Measurements from ENCODE around the gene RELN. TPM values are rescaled to one million over a fixed set of nuclear protein-coding genes. Genes with fewer than 3 reads are reported as not detected.

RELN gene
- total RNA-seq, 1 experiment from 2014 or later = 0.20 TPM

- CTCF ChIA-PET = no interaction called here
- POLR2A ChIA-PET = no interaction called here
- peaks cover 19% of the 10 kb centered on the region for H3K27me3 ChIP-seq (ENCODE audit: insufficient read depth, low read length)
- ATAC-seq = no peak
- H2AFZ ChIP-seq (ENCODE audit: low read depth, low read length, poor library complexity, severe bottlenecking) = no peak overlapping the region
- no peaks in the 10 kb centered on the region for H3K4me1 ChIP-seq (ENCODE audit: control insufficient read depth in 1 of 2, insufficient read depth in 2 of 2, low read length in 2 of 2)
- no TSS peak for BruUV-seq (replicated peaks)
- no peaks in the 10 kb centered on the region for H3K9me3 ChIP-seq (ENCODE audit: control insufficient read depth in 1 of 2, insufficient read depth in 1 of 2, low read depth in 1 of 2, low read length in 2 of 2)
- no peak overlapping the region for H3K4me3 ChIP-seq (replicated peaks in 1 of 2; ENCODE audit: low read depth in 1 of 2, low read length in 2 of 2)
- DNase-seq (ENCODE audit: low read depth, low spot score) = no peak
- no peaks in the 10 kb centered on the region for H3K36me3 ChIP-seq (ENCODE audit: control insufficient read depth in 1 of 2, insufficient read depth in 2 of 2, low read length in 2 of 2)
- no peaks in the 10 kb centered on the region for H3K9me2 ChIP-seq (ENCODE audit: insufficient read depth)
- intact Hi-C loops (cut with micrococcal nuclease) = no loop called here
- no peak for TF ChIP-seq ZBTB33 (IDR thresholded peaks at IDR 0.05; ENCODE audit: extremely low read depth, insufficient replicate concordance, low read length)
- TF ChIP-seq CBX3 (IDR thresholded peaks at IDR 0.05; ENCODE audit: low read depth) = no peak
- no peak for TF ChIP-seq EZH2phosphoT487 (IDR thresholded peaks at IDR 0.05; ENCODE audit: borderline replicate concordance)
- TF ChIP-seq SRF (IDR thresholded peaks at IDR 0.05; ENCODE audit: low read depth) = no peak
- TF ChIP-seq FOSL1 (IDR thresholded peaks at IDR 0.05; ENCODE audit: low read depth) = no peak
- TF ChIP-seq YY1 (IDR thresholded peaks at IDR 0.05; ENCODE audit: extremely low read depth, insufficient replicate concordance, low read depth, low read length) = no peak
- TF ChIP-seq CTCF (IDR thresholded peaks at IDR 0.05 in 2 of 3, conservative IDR thresholded peaks at IDR 0.05 in 1 of 3; ENCODE audit: borderline replicate concordance in 1 of 3, insufficient read depth in 1 of 3, low read depth in 2 of 3, low read length in 2 of 3) = no peak
- no peak for TF ChIP-seq SIN3A (IDR thresholded peaks at IDR 0.05; ENCODE audit: low read depth)
- no peak for TF ChIP-seq REST (IDR thresholded peaks at IDR 0.05; ENCODE audit: low read depth)
- no peak for TF ChIP-seq POLR2AphosphoS5 (IDR thresholded peaks at IDR 0.05; ENCODE audit: low read depth, low read length)
- TF ChIP-seq JUND (IDR thresholded peaks at IDR 0.05) = no peak
- TF ChIP-seq MAX (IDR thresholded peaks at IDR 0.05) = no peak
- TF ChIP-seq ZNF274 (IDR thresholded peaks at IDR 0.05; ENCODE audit: low read depth, low read length) = no peak
- RAD21 ChIA-PET (ENCODE audit: low non-redundant PET in 1 of 2, low total read pairs in 2 of 2, uncharacterized antibody in 2 of 2, unreplicated experiment in 2 of 2) = no interaction called here
- H3K79me2 ChIP-seq (ENCODE audit: insufficient read depth, low read length) = no peaks in the 10 kb centered on the region
- H4K20me1 ChIP-seq (ENCODE audit: insufficient read depth) = no peaks in the 10 kb centered on the region
- no peak overlapping the region for H3K9ac ChIP-seq (ENCODE audit: low read length)
- H3K27ac ChIP-seq (ENCODE audit: low read depth, low read length) = no peak overlapping the region
- no peak overlapping the region for H3K4me2 ChIP-seq (ENCODE audit: low read length)
Measured at GRCh38 chr7:103989785-103990767, 618 bp upstream of the RELN start.

Data from HCT116 (cell line).